K562 (cell line): ENCODE results near the gene ACRBP. TPM values are rescaled to one million over a fixed set of nuclear protein-coding genes. Genes with fewer than 3 reads are reported as not detected.

ENCODE experiments used
- DNMT1 ChIP-seq: fragments of 450-650 bp; IDR thresholded peaks from 2 replicates; pipeline ENCODE4 v1.6.1; 2016; ENCODE audit warnings: antibody characterized with exemption, mild to moderate bottlenecking
- EGR1 ChIP-seq: fragments of 450-650 bp; conservative IDR thresholded peaks from 2 replicates; pipeline ENCODE4 v1.6.1; 2017; ENCODE audit warnings: mild to moderate bottlenecking
- GABPB2 ChIP-seq: fragments of 250-450 bp; sonication (Bioruptor Pico); conservative IDR thresholded peaks from 2 replicates; pipeline ENCODE4 v1.5.1; 2021; ENCODE audit warnings: mild to moderate bottlenecking
- HDAC6 ChIP-seq: IDR thresholded peaks from 2 replicates; pipeline ENCODE4 v1.6.1; 2012; ENCODE audit warnings: low read depth, mild to moderate bottlenecking, control low read depth, inconsistent platforms, low read length, moderate library complexity
- HDGF ChIP-seq: fragments of 450-650 bp; IDR thresholded peaks from 2 replicates; pipeline ENCODE4 v1.6.1; 2016
- HIVEP1 ChIP-seq: fragments of 250-450 bp; sonication (Bioruptor Pico); IDR thresholded peaks from 2 replicates; pipeline ENCODE4 v1.4.0; 2020; ENCODE audit warnings: mild to moderate bottlenecking
- MEF2A ChIP-seq: IDR thresholded peaks from 2 replicates; pipeline ENCODE4 v1.6.1; 2011; ENCODE audit warnings: low read depth, mild to moderate bottlenecking, low read length, moderate library complexity; ENCODE audit not compliant: control insufficient read depth
- NCOR1 ChIP-seq: fragments of 450-650 bp; IDR thresholded peaks from 2 replicates; pipeline ENCODE4 v1.6.1; 2016; ENCODE audit warnings: mild to moderate bottlenecking, moderate library complexity
- RBFOX2 ChIP-seq: fragments of 200-400 bp; formaldehyde crosslinking; IDR thresholded peaks from 2 replicates; pipeline ENCODE4 v1.6.1; 2017; ENCODE audit warnings: low read depth, mild to moderate bottlenecking, low read length, moderate library complexity
- RCOR1 ChIP-seq, 2 experiments: IDR thresholded peaks; 2 replicates each; pipeline ENCODE4 v1.6.1; 2012; ENCODE audit warnings: low read depth in 2 of 2, low read length in 2 of 2, borderline replicate concordance in 1 of 2, improper control_type of control experiment in 1 of 2
- SMAD4 ChIP-seq: fragments of 250-450 bp; sonication (Bioruptor Pico); conservative IDR thresholded peaks from 2 replicates; pipeline ENCODE4 v1.8.0; 2021; ENCODE audit warnings: inconsistent platforms, mild to moderate bottlenecking, moderate library complexity
- SMARCA4 ChIP-seq: fragments of 450-650 bp; IDR thresholded peaks from 2 replicates; pipeline ENCODE4 v1.6.1; 2016
- SMARCE1 ChIP-seq: fragments of 450-650 bp; IDR thresholded peaks from 2 replicates; pipeline ENCODE4 v1.7.1; 2016; ENCODE audit warnings: mild to moderate bottlenecking
- TAF1 ChIP-seq: IDR thresholded peaks from 2 replicates; pipeline ENCODE4 v1.6.1; 2011; ENCODE audit warnings: mild to moderate bottlenecking, low read length, moderate library complexity; ENCODE audit not compliant: insufficient read depth, control insufficient read depth, severe bottlenecking; ENCODE audit errors: extremely low read depth
- ZNF263 ChIP-seq: sonication (generic); formaldehyde crosslinking; IDR thresholded peaks from 2 replicates; pipeline ENCODE4 v1.8.0; 2022; ENCODE audit warnings: mild to moderate bottlenecking, missing genetic modification reagents, borderline replicate concordance
- ZNF584 ChIP-seq: fragments of 200-800 bp; sonication (Bioruptor generic); IDR thresholded peaks from 2 replicates; pipeline ENCODE4 v1.6.1; 2016; ENCODE audit warnings: low read depth, mild to moderate bottlenecking, missing genetic modification characterization, missing compliant biosample characterization
- polyA plus RNA-seq, 8 experiments: library from polyadenylated mRNA; depleted of rRNA in 4 of 8; stranded (reverse) in 5 of 8; unstranded in 3 of 8; fragments of >200 nt; fragmentation: Nextera tagmentation in 2 of 8; fragmentation: Illumina TruSeq in 1 of 8; extraction: Ambion mirVana in 2 of 8; extraction: Trizol in 1 of 8; gene quantifications; 2 replicates each; pipeline versions ENCODE4 v1.2.1 to v1.2.3, GENCODE V29; 2011 to 2014; ENCODE audit warnings: inconsistent platforms in 1 of 8, missing spikeins in 1 of 8
- total RNA-seq, 7 experiments: library from RNA; depleted of rRNA in 6 of 7; stranded (reverse); fragments of >200 nt in 6 of 7; fragmentation: Illumina TruSeq in 2 of 7; extraction: Trizol in 2 of 7; gene quantifications; 2 replicates each; pipeline versions ENCODE4 v1.2.1 to v1.2.3, GENCODE V29; 2011 to 2021; ENCODE audit warnings: low replicate concordance in 1 of 7
- TF ChIP-seq, protein P1 (sequence below): fragments of 450-650 bp; formaldehyde crosslinking; IDR thresholded peaks from 2 replicates; pipeline ENCODE4 v1.4.0; 2020; ENCODE audit warnings: mild to moderate bottlenecking
- TF ChIP-seq, protein P2 (sequence below): fragments of 450-650 bp; IDR thresholded peaks from 2 replicates; pipeline ENCODE4 v1.6.1; 2018; ENCODE audit not compliant: partially characterized antibody
- TF ChIP-seq, protein P3 (sequence below): sonication (generic); formaldehyde crosslinking; IDR thresholded peaks from 2 replicates; pipeline ENCODE4 v1.8.0; 2022; ENCODE audit warnings: mild to moderate bottlenecking, low read depth, missing genetic modification reagents

ACRBP gene
- total and polyA plus RNA-seq, 9 of the 15 experiments (the other 6 are each of a cell fraction or from before 2014, with no cell fraction given), result 3.1 to 31.8 (median 8.4) TPM

DNA sequence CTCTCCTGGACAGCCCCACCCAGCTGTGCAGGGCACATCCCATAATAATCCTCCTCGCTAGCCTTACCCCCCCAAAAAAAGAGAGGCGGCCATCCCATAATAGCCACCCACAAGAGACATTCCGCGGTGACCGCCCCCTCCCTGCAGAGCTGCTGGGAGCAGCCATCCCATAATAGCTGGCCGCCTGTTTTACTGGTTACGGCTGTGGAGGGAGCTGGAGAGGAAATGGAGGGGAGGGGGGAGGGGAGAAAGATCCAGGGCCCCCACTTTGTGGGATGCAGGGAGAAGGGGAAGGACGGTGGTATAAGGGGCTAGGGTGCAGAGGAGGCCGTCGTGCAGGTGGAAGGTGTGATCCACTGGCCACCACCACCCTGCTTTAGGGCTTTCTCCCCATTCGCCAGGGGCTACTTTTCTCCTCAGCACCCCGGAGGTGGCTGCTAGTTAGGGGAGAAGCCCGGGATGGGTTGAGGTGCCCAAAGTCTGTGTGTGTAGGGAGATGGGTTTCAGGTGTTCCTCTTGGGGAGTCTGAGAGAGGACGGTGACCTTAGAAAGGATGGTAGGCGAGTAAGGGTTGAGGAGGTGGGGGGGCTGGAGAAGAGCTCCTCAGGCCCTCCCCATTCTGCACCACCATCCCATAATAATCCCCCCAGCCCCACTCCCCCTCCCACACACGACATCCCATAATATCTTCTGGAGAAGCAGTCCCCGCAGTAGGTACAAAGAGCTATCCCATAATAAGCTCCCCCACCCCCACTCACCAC lies 34.0 kb downstream of the ACRBP start (continued):
- TF ChIP-seq GABPB2, result no peak
- TF ChIP-seq ZNF263, result no peak
- TF ChIP-seq TAF1, result peak; percentile 32
- peak; percentile 42; the same call in 1 of the 2 replicates for TF ChIP-seq HDGF
- TF ChIP-seq SMARCE1, result peak; percentile 46; the same call in 1 of the 2 replicates
- TF ChIP-seq RBFOX2, result peak; percentile 55
- no peak; the same call in 1 of the 2 replicates for TF ChIP-seq NCOR1
- peak; percentile 92 for TF ChIP-seq ZNF584 (CRISPR knock-in tag)
- TF ChIP-seq RCOR1 (IDR thresholded peaks at IDR 0.05; ENCODE audit: borderline replicate concordance in 1 of 2, low read depth in 2 of 2, low read length in 2 of 2), result 0 out of 4 replicates have a peak, but pooled peaks of 1 of the 2 experiments have one; percentile 22
- TF ChIP-seq MEF2A, result 0 out of 2 replicates have a peak, but pooled peaks have one; percentile 2
- TF ChIP-seq EGR1, result peak; percentile 72
- TF ChIP-seq DNMT1, result no peak
- TF ChIP-seq HDAC6, result no peak
- peak; percentile 31; the same call in 1 of the 2 replicates for TF ChIP-seq SMAD4
- TF ChIP-seq HIVEP1 (CRISPR knock-in tag), result no peak
- TF ChIP-seq, protein P1, sequence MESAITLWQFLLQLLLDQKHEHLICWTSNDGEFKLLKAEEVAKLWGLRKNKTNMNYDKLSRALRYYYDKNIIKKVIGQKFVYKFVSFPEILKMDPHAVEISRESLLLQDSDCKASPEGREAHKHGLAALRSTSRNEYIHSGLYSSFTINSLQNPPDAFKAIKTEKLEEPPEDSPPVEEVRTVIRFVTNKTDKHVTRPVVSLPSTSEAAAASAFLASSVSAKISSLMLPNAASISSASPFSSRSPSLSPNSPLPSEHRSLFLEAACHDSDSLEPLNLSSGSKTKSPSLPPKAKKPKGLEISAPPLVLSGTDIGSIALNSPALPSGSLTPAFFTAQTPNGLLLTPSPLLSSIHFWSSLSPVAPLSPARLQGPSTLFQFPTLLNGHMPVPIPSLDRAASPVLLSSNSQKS (CRISPR knock-in tag), result no peak
- TF ChIP-seq, protein P2, sequence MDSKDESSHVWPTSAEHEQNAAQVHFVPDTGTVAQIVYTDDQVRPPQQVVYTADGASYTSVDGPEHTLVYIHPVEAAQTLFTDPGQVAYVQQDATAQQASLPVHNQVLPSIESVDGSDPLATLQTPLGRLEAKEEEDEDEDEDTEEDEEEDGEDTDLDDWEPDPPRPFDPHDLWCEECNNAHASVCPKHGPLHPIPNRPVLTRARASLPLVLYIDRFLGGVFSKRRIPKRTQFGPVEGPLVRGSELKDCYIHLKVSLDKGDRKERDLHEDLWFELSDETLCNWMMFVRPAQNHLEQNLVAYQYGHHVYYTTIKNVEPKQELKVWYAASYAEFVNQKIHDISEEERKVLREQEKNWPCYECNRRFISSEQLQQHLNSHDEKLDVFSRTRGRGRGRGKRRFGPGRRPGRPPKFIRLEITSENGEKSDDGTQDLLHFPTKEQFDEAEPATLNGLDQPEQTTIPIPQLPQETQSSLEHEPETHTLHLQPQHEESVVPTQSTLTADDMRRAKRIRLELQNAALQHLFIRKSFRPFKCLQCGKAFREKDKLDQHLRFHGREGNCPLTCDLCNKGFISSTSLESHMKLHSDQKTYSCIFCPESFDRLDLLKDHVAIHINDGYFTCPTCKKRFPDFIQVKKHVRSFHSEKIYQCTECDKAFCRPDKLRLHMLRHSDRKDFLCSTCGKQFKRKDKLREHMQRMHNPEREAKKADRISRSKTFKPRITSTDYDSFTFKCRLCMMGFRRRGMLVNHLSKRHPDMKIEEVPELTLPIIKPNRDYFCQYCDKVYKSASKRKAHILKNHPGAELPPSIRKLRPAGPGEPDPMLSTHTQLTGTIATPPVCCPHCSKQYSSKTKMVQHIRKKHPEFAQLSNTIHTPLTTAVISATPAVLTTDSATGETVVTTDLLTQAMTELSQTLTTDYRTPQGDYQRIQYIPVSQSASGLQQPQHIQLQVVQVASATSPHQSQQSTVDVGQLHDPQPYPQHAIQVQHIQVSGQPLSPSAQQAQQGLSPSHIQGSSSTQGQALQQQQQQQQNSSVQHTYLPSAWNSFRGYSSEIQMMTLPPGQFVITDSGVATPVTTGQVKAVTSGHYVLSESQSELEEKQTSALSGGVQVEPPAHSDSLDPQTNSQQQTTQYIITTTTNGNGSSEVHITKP, result no peak
- peak; percentile 65 for TF ChIP-seq SMARCA4
- TF ChIP-seq, protein P3, sequence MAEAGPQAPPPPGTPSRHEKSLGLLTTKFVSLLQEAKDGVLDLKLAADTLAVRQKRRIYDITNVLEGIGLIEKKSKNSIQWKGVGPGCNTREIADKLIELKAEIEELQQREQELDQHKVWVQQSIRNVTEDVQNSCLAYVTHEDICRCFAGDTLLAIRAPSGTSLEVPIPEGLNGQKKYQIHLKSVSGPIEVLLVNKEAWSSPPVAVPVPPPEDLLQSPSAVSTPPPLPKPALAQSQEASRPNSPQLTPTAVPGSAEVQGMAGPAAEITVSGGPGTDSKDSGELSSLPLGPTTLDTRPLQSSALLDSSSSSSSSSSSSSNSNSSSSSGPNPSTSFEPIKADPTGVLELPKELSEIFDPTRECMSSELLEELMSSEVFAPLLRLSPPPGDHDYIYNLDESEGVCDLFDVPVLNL (CRISPR knock-in tag), result no peak
